GM13976 (cell line): ENCODE measurements around the gene CALML4.

Experiments
- DNase-seq: peaks from one replicate; pipeline ENCODE4 v3.0.0; 2012; ENCODE audit warnings: low spot score
- CTCF ChIP-seq: IDR thresholded peaks from 2 replicates; pipeline ENCODE4 v1.5.1; 2012; ENCODE audit warnings: borderline replicate concordance, mild to moderate bottlenecking; ENCODE audit not compliant: insufficient read depth; ENCODE audit errors: extremely low read depth, missing control alignments, control extremely low read depth
- in situ Hi-C: fragments of 300-500 bp; cut with MboI; formaldehyde crosslinking; loops from one replicate; pipeline ENCODE4 v1.12.0; 2022; ENCODE audit warnings: low sequenced_read_pairs, mixed read lengths, inconsistent platforms; ENCODE audit not compliant: unreplicated experiment

The CALML4 gene

GRCh38 chr15:68150187-68150586, 54.9 kb downstream of the CALML4 start:
- TF ChIP-seq CTCF, result no peak
- DNase-seq, result no peak
- in situ Hi-C loops, result loop anchor here (25.0 kb wide), 1 partner anchor 288 kb away; no protein-coding TSS in a partner anchor

GRCh38 chr15:68149059-68149458, 56.1 kb downstream of the CALML4 start:
- no peak for DNase-seq
- TF ChIP-seq CTCF, result no peak
- in situ Hi-C loops, result no loop called here

- no peak for DNase-seq
- no peak for TF ChIP-seq CTCF
- in situ Hi-C loops, result no loop called here
Measured at GRCh38 chr15:68148039-68148438, 57.1 kb downstream of the CALML4 start.

GRCh38 chr15:68145706-68146105, 59.4 kb downstream of the CALML4 start:
- TF ChIP-seq CTCF, result no peak
- in situ Hi-C loops, result no loop called here
- DNase-seq, result no peak

- DNase-seq, result no peak
- in situ Hi-C loops, result no loop called here
- no peak for TF ChIP-seq CTCF
Measured at GRCh38 chr15:68143785-68144184, 61.3 kb downstream of the CALML4 start.

GRCh38 chr15:68143129-68143528, 62.0 kb downstream of the CALML4 start:
- no peak for DNase-seq
- in situ Hi-C loops, result no loop called here
- TF ChIP-seq CTCF, result no peak
